Measurements from ENCODE around the gene TNFRSF19. TPM values are rescaled to one million over a fixed set of nuclear protein-coding genes. Genes with fewer than 3 reads are reported as not detected.

The TNFRSF19 gene
- total and polyA plus RNA-seq, 2 of the 8 experiments (the other 6 are each of a cell fraction or from before 2014, with no cell fraction given): 0.50 to 0.95 TPM

DNA sequence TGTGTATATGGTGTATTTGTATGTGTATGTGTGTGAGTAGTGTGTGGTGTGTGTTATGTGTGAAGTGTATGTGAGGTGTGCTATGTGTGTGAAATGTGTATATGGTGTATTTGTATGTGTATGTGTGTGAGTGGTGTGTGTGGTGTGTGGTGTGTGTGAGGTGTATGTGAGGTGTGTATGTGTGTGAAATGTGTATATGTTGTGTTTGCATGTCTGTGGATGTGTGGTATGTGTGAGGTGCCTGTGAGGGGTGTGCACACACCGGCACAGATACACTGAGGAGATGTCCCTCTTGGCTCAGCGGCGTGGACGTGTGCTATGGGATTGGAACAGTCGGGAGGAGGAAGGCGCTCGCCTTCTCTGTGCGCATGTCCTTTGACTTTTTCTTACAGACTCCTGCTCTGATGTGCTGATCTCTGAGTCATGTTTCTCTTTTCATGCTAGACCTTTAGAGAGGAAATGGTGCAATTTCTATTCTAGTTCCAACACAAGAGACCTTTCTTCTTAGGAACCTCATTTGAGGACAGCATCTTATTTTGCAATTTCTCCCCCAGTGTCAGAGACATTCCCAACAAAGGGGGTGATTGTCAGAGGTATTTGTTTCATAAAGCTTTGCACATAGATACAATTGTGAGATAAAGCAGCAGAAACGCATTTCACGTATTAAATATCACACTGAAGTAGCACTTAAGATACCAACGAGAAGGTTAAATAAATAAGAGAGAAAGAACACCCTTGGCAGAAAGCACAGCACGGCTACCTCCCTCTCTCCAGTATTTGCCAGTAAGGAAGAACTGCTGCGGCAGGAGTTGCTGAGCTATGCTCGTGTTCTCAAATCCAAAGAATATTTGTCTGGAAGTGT lies 11.3 kb upstream of the TNFRSF19 start:
- Histone ChIP-seq H2AK5ac (ENCODE audit: low read depth, low read length) (0 out of 2 replicates have a peak overlapping the region, but pooled peaks have one; percentile 32), H3K4ac (replicated peaks; ENCODE audit: insufficient read length, low read depth, low read length) (no peak overlapping the region), H2BK12ac (ENCODE audit: low read depth, low read length) (no peak overlapping the region), H4K91ac (replicated peaks; ENCODE audit: insufficient read length, low read length) (no peak overlapping the region), H3K4me3 (ENCODE audit: extremely low read depth in 1 of 4, insufficient read depth in 2 of 4, low read depth in 3 of 4, low read length in 4 of 4) (no peak overlapping the region), H3K4me1 (replicated peaks in 1 of 4; ENCODE audit: control insufficient read depth in 3 of 4, insufficient read depth in 4 of 4, low read length in 3 of 4) (no peaks in the 10 kb centered on the region; a peak in 1 of 7 replicates), H3K9ac (replicated peaks in 1 of 4; ENCODE audit: extremely low read depth in 1 of 4, low read depth in 3 of 4, low read length in 3 of 4) (peak overlapping the region in 1 of 4 experiments; percentile 20; a peak in 1 of 7 replicates), H3K79me1 (ENCODE audit: low read depth, low read length) (no peaks in the 10 kb centered on the region), H3K18ac (ENCODE audit: extremely low read depth, low read length) (no peak overlapping the region), H4K5ac (ENCODE audit: insufficient read length, low read depth, low read length) (no peak overlapping the region), H3K9me3 (ENCODE audit: insufficient read depth in 2 of 2, low read depth in 1 of 2, low read length in 1 of 2) (no peaks in the 10 kb centered on the region), H2BK5ac (ENCODE audit: low read depth, low read length) (no peak overlapping the region), H2AFZ (ENCODE audit: low read length) (peak overlapping the region; percentile 23; the same call in 1 of the 2 replicates), H3K27ac (ENCODE audit: low read depth, low read length) (no peak overlapping the region), H3K4me2 (ENCODE audit: insufficient read depth in 1 of 2, low read depth in 2 of 2, low read length in 2 of 2) (no peak overlapping the region), H3K23ac (ENCODE audit: insufficient read length) (peak overlapping the region; percentile 28), H3K23me2 (ENCODE audit: low read depth, low read length) (peaks cover 18% of the 10 kb centered on the region), H3K36me3 (ENCODE audit: control insufficient read depth in 2 of 4, insufficient read depth in 4 of 4, low read length in 3 of 4) (no peaks in the 10 kb centered on the region; a peak in 1 of 8 replicates), H3K79me2 (ENCODE audit: control insufficient read depth in 1 of 2, insufficient read depth in 2 of 2, low read length in 2 of 2) (no peaks in the 10 kb centered on the region; a peak in 1 of 4 replicates), H2BK15ac (ENCODE audit: low read length) (no peak overlapping the region), H4K20me1 (replicated peaks in 1 of 2; ENCODE audit: control insufficient read depth in 1 of 2, insufficient read depth in 2 of 2, low read length in 2 of 2) (peaks cover 0 to 19% of the 10 kb centered on the region in 2 experiments), H2BK20ac (ENCODE audit: low read length) (no peak overlapping the region; the same call in 1 of the 2 replicates), H2BK120ac (replicated peaks; ENCODE audit: low read depth, low read length) (no peak overlapping the region), H3K27me3 (replicated peaks in 1 of 4; ENCODE audit: control insufficient read depth in 3 of 4, extremely low read depth in 1 of 4, insufficient read depth in 3 of 4, low read length in 3 of 4) (peaks cover 0 to 1% (median 0%) of the 10 kb centered on the region in 4 experiments; a peak in 1 of 7 replicates), H3K14ac (ENCODE audit: insufficient read length) (no peak overlapping the region), H3K56ac (replicated peaks; ENCODE audit: insufficient read length, low read depth, low read length) (peak overlapping the region; percentile 95), H4K8ac (ENCODE audit: extremely low read depth, insufficient read depth, low read length) (no peak overlapping the region)
- TF ChIP-seq ASH2L (IDR thresholded peaks at IDR 0.05; ENCODE audit: low read length): no peak
- no peak for TF ChIP-seq SRF (IDR thresholded peaks at IDR 0.05; ENCODE audit: low read depth, low read length)
- TF ChIP-seq ZNF274 (IDR thresholded peaks at IDR 0.05; ENCODE audit: borderline replicate concordance, extremely low read depth, low read length): no peak
- TF ChIP-seq GABPA (IDR thresholded peaks at IDR 0.05; ENCODE audit: borderline replicate concordance, insufficient read depth, low read length): no peak
- TF ChIP-seq, protein P1, sequence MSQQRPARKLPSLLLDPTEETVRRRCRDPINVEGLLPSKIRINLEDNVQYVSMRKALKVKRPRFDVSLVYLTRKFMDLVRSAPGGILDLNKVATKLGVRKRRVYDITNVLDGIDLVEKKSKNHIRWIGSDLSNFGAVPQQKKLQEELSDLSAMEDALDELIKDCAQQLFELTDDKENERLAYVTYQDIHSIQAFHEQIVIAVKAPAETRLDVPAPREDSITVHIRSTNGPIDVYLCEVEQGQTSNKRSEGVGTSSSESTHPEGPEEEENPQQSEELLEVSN (IDR thresholded peaks at IDR 0.05): no peak
- TF ChIP-seq RBBP5 (IDR thresholded peaks at IDR 0.05; ENCODE audit: borderline replicate concordance, low read depth, low read length): no peak
- no peak for TF ChIP-seq EP300 (IDR thresholded peaks at IDR 0.05; ENCODE audit: borderline replicate concordance in 1 of 2, low read depth in 2 of 2, low read length in 2 of 2)
- no peak for TF ChIP-seq BCL11A (IDR thresholded peaks at IDR 0.05; ENCODE audit: low read depth in 2 of 2, low read length in 2 of 2)
- POLR2A ChIA-PET (ENCODE audit: partially characterized antibody): interaction anchor here (0.7 kb wide), 1 partner anchor 12 kb away, joined by 3 read pairs; the partner anchor contains the start of gene TNFRSF19
- 87% methylated on average over 14 of the region's 14 CpGs; no CpG with 5 or more reads in 1 of the 2 experiments for WGBS, 2 experiments (ENCODE audit: extremely low coverage in 1 of 2, insufficient coverage in 1 of 2, insufficient read length in 1 of 2, insufficient replicate concordance in 2 of 2, low coverage in 1 of 2, low lambda C conversion rate in 2 of 2, missing lambda C conversion rate in 1 of 2)
- CTCF ChIA-PET (ENCODE audit: partially characterized antibody): interaction anchor here (1.2 to 1.4 kb wide), 2 partner anchors 115 to 144 kb away, joined by 3 read pairs; no protein-coding TSS in a partner anchor
- FAIRE-seq (no peak), DNase-seq (ENCODE audit: low read depth in 1 of 2, low spot score in 2 of 2) (no peak)
